AG09319 (cell line): ENCODE measurements around the gene C2orf69.

Source experiments
- DNase-seq: peaks from one replicate; pipeline ENCODE4 v3.0.0-alpha.2; 2010; ENCODE audit warnings: low read depth; ENCODE audit errors: extremely low read depth
- TF ChIP-seq, protein P1 (sequence below): IDR thresholded peaks from 2 replicates; pipeline ENCODE4 v1.5.1; 2011; ENCODE audit warnings: low read depth, mild to moderate bottlenecking, inconsistent platforms, low read length, moderate library complexity

C2orf69 gene, protein sequence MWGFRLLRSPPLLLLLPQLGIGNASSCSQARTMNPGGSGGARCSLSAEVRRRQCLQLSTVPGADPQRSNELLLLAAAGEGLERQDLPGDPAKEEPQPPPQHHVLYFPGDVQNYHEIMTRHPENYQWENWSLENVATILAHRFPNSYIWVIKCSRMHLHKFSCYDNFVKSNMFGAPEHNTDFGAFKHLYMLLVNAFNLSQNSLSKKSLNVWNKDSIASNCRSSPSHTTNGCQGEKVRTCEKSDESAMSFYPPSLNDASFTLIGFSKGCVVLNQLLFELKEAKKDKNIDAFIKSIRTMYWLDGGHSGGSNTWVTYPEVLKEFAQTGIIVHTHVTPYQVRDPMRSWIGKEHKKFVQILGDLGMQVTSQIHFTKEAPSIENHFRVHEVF

DNA sequence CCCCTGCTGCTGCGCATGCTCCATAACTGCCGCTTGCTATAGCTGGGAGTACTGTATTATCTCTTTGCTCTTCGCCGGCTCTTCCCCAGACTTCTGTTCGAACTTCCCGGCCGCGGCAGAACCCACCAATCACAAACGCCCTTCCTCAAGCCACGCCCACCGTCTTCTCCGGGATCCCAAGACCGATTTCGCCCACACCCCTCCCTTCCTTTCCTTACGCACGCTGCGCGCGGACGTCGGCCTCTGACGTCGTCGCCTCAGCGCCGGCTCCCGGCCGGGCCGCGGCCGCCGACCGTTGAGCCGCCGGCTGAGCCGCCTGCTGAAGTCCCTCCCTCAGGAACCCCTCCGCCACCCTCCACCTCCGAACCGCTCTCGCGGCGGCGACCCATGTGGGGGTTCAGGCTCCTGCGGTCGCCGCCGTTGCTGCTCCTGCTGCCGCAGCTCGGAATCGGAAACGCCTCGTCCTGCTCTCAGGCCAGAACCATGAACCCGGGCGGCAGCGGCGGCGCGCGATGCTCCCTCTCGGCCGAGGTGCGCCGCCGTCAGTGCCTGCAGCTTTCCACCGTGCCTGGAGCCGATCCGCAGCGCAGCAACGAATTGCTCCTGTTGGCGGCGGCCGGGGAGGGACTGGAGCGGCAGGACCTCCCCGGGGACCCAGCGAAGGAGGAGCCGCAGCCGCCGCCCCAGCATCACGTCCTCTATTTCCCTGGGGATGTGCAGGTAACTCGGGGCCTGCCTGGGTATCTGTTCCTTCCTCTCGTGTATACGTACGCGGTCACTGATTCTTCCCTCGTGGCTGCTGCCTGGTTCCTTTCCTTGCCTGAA, at the start of gene C2orf69:
Gene C2orf69 (plus strand): TSS at position 242 of the 825 bp plus-strand sequence. CDS start 146 bp downstream, at position 388.
- peak; percentile 92 for DNase-seq
- TF ChIP-seq, protein P1, sequence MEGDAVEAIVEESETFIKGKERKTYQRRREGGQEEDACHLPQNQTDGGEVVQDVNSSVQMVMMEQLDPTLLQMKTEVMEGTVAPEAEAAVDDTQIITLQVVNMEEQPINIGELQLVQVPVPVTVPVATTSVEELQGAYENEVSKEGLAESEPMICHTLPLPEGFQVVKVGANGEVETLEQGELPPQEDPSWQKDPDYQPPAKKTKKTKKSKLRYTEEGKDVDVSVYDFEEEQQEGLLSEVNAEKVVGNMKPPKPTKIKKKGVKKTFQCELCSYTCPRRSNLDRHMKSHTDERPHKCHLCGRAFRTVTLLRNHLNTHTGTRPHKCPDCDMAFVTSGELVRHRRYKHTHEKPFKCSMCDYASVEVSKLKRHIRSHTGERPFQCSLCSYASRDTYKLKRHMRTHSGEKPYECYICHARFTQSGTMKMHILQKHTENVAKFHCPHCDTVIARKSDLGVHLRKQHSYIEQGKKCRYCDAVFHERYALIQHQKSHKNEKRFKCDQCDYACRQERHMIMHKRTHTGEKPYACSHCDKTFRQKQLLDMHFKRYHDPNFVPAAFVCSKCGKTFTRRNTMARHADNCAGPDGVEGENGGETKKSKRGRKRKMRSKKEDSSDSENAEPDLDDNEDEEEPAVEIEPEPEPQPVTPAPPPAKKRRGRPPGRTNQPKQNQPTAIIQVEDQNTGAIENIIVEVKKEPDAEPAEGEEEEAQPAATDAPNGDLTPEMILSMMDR = no peak

DNA sequence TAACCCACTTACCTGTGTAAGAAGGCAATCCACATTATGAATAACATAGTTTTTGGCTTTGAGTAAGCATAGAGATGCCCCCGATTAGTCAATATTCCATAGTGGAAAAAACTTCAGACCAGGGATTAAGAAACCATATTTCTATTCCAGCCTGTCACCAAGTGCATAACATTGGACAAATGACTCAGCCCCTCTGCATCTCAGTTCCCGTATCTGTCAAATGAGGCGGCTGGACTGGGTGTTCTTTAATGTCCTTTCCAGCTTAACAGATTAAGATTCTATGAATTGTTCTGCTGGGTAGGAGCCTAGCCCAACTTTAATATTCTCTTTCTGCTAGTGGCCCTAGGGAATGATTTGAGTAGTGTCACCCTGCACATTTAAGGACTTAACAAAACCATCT, 48.3 kb upstream of the C2orf69 start:
- DNase-seq = no peak
- TF ChIP-seq, protein P1 = no peak

DNA sequence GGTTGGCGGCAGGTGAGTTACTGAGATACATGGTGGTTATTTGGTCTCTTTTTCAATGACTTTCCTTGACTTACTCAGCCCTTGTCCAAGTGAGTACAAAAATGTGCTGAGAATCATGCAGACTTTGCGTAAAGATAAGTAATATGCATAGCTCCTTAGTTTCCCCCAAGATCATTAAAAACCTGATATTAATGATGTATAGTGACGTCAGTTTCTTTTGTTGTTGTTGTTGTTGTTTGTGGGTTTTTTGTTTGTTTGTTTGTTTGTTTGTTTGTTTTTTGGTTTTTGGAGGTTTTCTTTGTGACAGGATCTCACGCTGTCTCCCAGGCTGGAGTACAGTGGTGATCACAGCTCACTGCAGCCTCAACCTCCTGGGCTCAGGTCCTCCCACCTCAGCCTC, 45.2 kb upstream of the C2orf69 start:
- TF ChIP-seq, protein P1 = no peak
- DNase-seq = no peak

DNA sequence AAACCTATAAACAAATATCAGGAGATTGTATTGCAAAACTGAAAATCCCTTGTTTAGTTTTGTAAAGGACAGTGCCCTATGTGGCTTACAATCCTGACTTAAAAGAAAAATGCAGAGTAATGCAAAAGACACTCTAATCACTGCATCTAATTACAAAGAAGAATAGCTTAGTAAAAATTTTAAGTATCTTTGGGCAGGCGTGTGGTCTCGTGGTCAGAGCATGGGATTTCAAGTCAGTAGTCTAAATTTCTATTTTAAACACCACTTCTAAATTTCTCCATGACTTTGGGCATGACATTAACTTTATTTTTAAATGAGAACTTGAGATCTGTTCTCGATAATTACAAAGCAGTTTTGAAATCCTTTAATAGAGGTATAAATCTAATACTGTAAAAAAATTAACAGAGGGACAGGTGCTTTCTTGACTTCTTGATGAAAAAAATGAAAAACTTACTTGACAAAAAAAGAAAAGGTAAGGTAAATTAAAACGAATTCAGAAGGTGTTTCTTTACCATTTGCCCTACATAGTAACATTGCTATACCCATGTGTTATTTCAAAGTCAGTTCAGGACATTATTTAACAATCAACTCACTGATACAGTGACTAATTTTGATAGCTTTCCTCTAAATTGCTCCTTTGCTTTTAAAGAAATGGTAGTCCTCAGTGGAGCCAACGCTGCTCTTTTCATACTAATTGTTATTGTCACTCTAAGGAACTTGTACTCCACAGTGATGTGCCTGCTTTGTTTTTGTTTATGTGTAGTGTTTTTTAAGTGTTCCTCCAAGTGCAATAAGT, 42.5 kb upstream of the C2orf69 start:
- TF ChIP-seq, protein P1 = no peak

DNA sequence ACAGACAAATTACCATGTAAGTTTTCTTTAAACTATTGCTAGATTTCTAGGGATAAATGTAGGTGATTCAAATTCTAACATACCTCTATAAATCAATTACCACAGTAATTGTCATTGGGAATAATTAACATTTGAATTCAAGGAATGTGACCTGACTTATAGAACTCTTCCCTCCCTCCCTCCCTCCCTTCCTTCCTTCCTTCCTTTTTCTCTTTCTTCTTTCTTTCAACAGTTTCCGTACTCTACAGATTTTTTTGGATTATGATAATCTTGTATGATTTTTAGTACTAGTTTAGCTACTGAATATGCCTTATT, 41.9 kb upstream of the C2orf69 start:
- no peak for DNase-seq
- TF ChIP-seq, protein P1 = no peak

More for the DNA sequence above, 42.5 kb upstream of the C2orf69 start:
- DNase-seq = no peak

DNA sequence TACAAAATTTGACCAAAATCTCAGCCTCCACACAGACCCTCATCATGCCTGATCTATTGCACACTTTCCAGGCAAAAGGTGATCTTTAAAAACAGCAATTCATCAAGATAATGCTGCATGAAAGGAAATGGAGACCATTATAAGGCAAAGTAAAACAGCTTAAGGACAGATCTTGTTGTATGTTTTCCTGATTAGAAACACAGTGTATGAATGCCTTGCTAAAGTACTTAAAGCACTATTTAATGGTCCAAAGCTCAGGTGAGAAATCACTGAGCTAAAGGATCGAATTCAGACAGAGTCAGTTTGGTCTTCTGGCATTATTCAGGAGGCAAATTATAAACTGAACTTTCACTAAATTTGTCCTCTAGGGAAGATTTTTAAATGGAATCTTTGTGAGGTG, 41.4 kb upstream of the C2orf69 start:
- TF ChIP-seq, protein P1 = no peak
- DNase-seq = no peak
